Measurements from ENCODE around the gene GLRX.

DNA sequence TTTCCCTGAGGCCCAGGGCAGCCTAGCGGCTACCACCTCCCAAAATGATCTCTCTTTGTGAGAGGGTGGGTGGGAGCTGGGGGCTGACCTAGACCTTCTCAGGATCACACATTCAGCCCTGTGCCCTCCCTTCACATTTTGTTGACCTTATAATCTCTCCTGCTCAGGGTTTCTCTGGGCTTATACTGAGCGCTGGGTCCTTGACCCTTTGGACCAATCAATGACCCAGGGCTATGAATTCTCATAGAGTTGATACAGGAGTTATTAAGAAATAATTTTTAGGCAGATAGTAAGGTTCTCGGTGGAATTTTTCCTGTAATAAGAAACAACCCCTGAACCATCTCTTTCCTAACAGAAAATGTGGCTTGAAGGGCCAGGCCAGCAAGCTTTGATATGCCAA lies 22.0 kb downstream of the GLRX start:
- TF ChIP-seq POLR2A (IDR thresholded peaks at IDR 0.05; ENCODE audit: low read depth, low read length) (no peak), SPI1 (IDR thresholded peaks at IDR 0.05; ENCODE audit: low read depth, low read length) (no peak), POLR2AphosphoS5 (IDR thresholded peaks at IDR 0.05; ENCODE audit: low read depth, low read length) (no peak), TAF1 (IDR thresholded peaks at IDR 0.05; ENCODE audit: low read depth, low read length) (no peak), PAX5 (IDR thresholded peaks at IDR 0.05; ENCODE audit: insufficient read depth, low read length, severe bottlenecking) (no peak)
